ENCODE measurements around the gene SPG21. TPM values are rescaled to one million over a fixed set of nuclear protein-coding genes. Genes with fewer than 3 reads are reported as not detected.

Gene SPG21
- total RNA-seq, 4 donors from 2014 or later: 57.0 to 84.3 (median 73.5) TPM

- 56% methylated on average over 2 of the region's 2 CpGs for WGBS
- no peak for DNase-seq (ENCODE audit: low spot score in 2 of 2)
- Histone ChIP-seq H3K9me3 (no peaks in the 10 kb centered on the region), H3K27me3 (no peaks in the 10 kb centered on the region), H3K36me3 (peaks cover 30% of the 10 kb centered on the region), H3K27ac (no peak overlapping the region), H3K4me1 (no peaks in the 10 kb centered on the region), H3K4me3 (no peak overlapping the region)
- TF ChIP-seq POLR2A (IDR thresholded peaks at IDR 0.05) (no peak), EP300 (IDR thresholded peaks at IDR 0.05) (no peak), POLR2AphosphoS5 (IDR thresholded peaks at IDR 0.05) (no peak)
- TF ChIP-seq, protein P1, sequence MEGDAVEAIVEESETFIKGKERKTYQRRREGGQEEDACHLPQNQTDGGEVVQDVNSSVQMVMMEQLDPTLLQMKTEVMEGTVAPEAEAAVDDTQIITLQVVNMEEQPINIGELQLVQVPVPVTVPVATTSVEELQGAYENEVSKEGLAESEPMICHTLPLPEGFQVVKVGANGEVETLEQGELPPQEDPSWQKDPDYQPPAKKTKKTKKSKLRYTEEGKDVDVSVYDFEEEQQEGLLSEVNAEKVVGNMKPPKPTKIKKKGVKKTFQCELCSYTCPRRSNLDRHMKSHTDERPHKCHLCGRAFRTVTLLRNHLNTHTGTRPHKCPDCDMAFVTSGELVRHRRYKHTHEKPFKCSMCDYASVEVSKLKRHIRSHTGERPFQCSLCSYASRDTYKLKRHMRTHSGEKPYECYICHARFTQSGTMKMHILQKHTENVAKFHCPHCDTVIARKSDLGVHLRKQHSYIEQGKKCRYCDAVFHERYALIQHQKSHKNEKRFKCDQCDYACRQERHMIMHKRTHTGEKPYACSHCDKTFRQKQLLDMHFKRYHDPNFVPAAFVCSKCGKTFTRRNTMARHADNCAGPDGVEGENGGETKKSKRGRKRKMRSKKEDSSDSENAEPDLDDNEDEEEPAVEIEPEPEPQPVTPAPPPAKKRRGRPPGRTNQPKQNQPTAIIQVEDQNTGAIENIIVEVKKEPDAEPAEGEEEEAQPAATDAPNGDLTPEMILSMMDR (IDR thresholded peaks at IDR 0.05): no peak
Measured at GRCh38 chr15:65008983-65009382, 19.3 kb upstream of the SPG21 start.

GRCh38 chr15:65006876-65007275 lies 17.2 kb upstream of the SPG21 start:
- no peak for DNase-seq (ENCODE audit: low spot score in 2 of 2)
- peaks cover 25% of the 10 kb centered on the region for H3K36me3 ChIP-seq
- H3K4me3 ChIP-seq: no peak overlapping the region
- 71% methylated on average over 3 of the region's 3 CpGs for WGBS
- H3K27ac ChIP-seq: no peak overlapping the region
- TF ChIP-seq, protein P1 (IDR thresholded peaks at IDR 0.05): no peak
- TF ChIP-seq EP300 (IDR thresholded peaks at IDR 0.05) (no peak), POLR2A (IDR thresholded peaks at IDR 0.05) (no peak), POLR2AphosphoS5 (IDR thresholded peaks at IDR 0.05) (no peak)
- H3K9me3 ChIP-seq: no peaks in the 10 kb centered on the region
- no peaks in the 10 kb centered on the region for H3K4me1 ChIP-seq
- no peaks in the 10 kb centered on the region for H3K27me3 ChIP-seq

GRCh38 chr15:65004993-65005392 lies 15.3 kb upstream of the SPG21 start:
- Histone ChIP-seq H3K4me3 (no peak overlapping the region), H3K9me3 (no peaks in the 10 kb centered on the region), H3K27ac (no peak overlapping the region), H3K27me3 (no peaks in the 10 kb centered on the region), H3K4me1 (no peaks in the 10 kb centered on the region), H3K36me3 (peaks cover 22% of the 10 kb centered on the region)
- WGBS: 78% methylated on average over 3 of the region's 3 CpGs
- TF ChIP-seq, protein P1 (IDR thresholded peaks at IDR 0.05): no peak
- TF ChIP-seq POLR2A (IDR thresholded peaks at IDR 0.05) (no peak), POLR2AphosphoS5 (IDR thresholded peaks at IDR 0.05) (no peak), EP300 (IDR thresholded peaks at IDR 0.05) (no peak)
- DNase-seq (ENCODE audit: low spot score in 2 of 2): no peak

DNA sequence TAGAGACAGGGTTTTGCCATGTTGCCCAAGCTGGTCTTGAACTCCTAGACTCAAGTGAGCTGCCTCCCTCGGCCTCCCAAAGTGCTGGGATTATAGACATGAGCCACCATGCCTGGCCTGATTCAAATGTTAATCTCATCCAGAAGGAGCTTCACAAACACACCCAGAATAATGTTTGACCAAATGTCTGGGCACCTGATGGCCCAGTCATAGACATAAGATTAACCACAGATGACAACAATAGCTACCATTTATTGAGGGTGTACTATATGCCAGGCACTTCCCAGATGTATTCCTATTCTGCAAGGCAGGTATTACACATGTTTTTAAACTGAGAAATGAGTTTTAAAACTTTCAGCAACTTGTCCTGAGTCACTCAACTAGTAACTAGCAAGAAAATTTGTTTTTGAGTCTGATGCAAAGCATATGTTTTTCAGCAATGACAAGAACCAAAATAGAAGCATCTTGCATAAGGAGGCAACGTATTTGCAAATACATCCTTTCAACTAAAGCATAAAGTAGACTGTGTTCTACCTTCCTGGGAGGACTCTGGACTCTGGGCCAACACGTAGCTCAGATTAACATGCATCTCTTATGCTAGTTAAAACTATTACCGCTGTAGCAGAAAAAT lies 8.1 kb upstream of the SPG21 start:
- Histone ChIP-seq H3K36me3 (peaks cover 7% of the 10 kb centered on the region), H3K4me3 (no peak overlapping the region), H3K9me3 (no peaks in the 10 kb centered on the region), H3K4me1 (no peaks in the 10 kb centered on the region), H3K27ac (no peak overlapping the region), H3K27me3 (no peaks in the 10 kb centered on the region)
- 90% methylated on average over 4 of the region's 4 CpGs for WGBS
- no peak for DNase-seq (ENCODE audit: low spot score in 2 of 2)
- TF ChIP-seq EP300 (IDR thresholded peaks at IDR 0.05) (no peak), POLR2AphosphoS5 (IDR thresholded peaks at IDR 0.05) (no peak)

DNA sequence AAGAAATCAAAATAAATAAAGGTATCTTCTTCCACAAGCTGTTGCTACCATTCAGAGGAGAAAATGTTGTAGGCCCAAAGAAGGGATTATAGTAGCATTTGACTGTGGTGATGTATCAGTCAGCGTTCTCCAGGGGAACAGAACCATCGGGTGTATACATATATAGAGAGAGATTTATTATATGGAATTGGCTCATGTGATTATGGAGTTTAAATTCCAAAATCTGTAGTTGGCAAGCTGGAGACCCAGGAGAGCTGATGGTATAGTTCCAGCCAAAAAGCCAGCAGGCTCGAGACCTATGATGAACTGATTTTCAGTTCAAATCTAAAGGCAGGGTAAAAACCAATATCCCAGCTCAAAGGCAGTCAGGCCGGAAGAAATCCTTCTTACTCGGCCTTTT lies 7.4 kb upstream of the SPG21 start:
- WGBS: 80% methylated on average over 5 of the region's 5 CpGs
- no peak for DNase-seq (ENCODE audit: low spot score in 2 of 2)
- no peak overlapping the region for H3K27ac ChIP-seq

More for the DNA sequence above, 7.4 kb upstream of the SPG21 start:
- no peaks in the 10 kb centered on the region for H3K9me3 ChIP-seq
- H3K36me3 ChIP-seq: no peaks in the 10 kb centered on the region
- H3K4me1 ChIP-seq: no peaks in the 10 kb centered on the region
- H3K4me3 ChIP-seq: no peak overlapping the region
- no peaks in the 10 kb centered on the region for H3K27me3 ChIP-seq
- TF ChIP-seq POLR2A (IDR thresholded peaks at IDR 0.05) (no peak), EP300 (IDR thresholded peaks at IDR 0.05) (no peak), POLR2AphosphoS5 (IDR thresholded peaks at IDR 0.05) (no peak)
- TF ChIP-seq, protein P1 (IDR thresholded peaks at IDR 0.05): no peak

Data from suprapubic skin (tissue), 4 donors.